Stimulated activated CD8-positive, alpha-beta memory T cell treated with anti-CD3 and anti-CD28 coated beads, Interleukin-4, amount 100 ng/mL, for 1 hour (primary cell): ENCODE measurements around the gene HBM.
"Not testable (repeated sequence)": the region's sequence is repeated elsewhere in the genome, so short reads cannot be mapped to it uniquely, and the experiment has no call there.

Experiments used
- DNase-seq, 2 donors: peaks; one replicate each; pipeline ENCODE4 v3.0.0-alpha.2; 2020; ENCODE audit warnings: low read depth in 2 of 2, low spot score in 1 of 2

Gene HBM

GRCh38 chr16:167122-167690 lies 1.4 kb downstream of the HBM start:
- no peak for DNase-seq

GRCh38 chr16:168424-168823 lies 2.6 kb downstream of the HBM start:
- DNase-seq = no peak

- no peak for DNase-seq
Observed at GRCh38 chr16:169014-169413, 3.2 kb downstream of the HBM start.

GRCh38 chr16:170088-170507 lies 4.3 kb downstream of the HBM start:
- DNase-seq = not testable (repeated sequence)

- no peak for DNase-seq
Observed at GRCh38 chr16:170788-171187, 5.0 kb downstream of the HBM start.

- not testable (repeated sequence) for DNase-seq
Observed at GRCh38 chr16:172374-172941, 6.7 kb downstream of the HBM start, which contains the start of gene HBA2. HBA2 (plus strand) TSS chr16:172876; CDS start chr16:172913, 37 bp downstream.

- DNase-seq = not testable (repeated sequence)
Observed at GRCh38 chr16:173211-173854, 7.6 kb downstream of the HBM start.

- not testable (repeated sequence) for DNase-seq
Observed at GRCh38 chr16:173928-174769, 8.4 kb downstream of the HBM start.

- no peak for DNase-seq
Observed at GRCh38 chr16:175011-175949, 9.5 kb downstream of the HBM start.

GRCh38 chr16:176006-176405 lies 10.2 kb downstream of the HBM start:
- not testable (repeated sequence) for DNase-seq

GRCh38 chr16:176477-177382 lies 11.0 kb downstream of the HBM start, which contains the start of gene HBA1:
HBA1 (plus strand) TSS chr16:176680; CDS start chr16:176717, 37 bp downstream.
- DNase-seq = not testable (repeated sequence)

- no peak for DNase-seq
Observed at GRCh38 chr16:177394-177822, 11.6 kb downstream of the HBM start.

- no peak for DNase-seq
Observed at GRCh38 chr16:177981-178667, 12.3 kb downstream of the HBM start.

GRCh38 chr16:178668-179015 lies 12.9 kb downstream of the HBM start:
- DNase-seq = no peak

- no peak for DNase-seq
Observed at GRCh38 chr16:179211-180092, 13.7 kb downstream of the HBM start.

GRCh38 chr16:180101-180675 lies 14.4 kb downstream of the HBM start, which contains the start of gene HBQ1:
HBQ1 (plus strand) TSS chr16:180459; CDS start chr16:180487, 28 bp downstream.
- no peak for DNase-seq
